ENCODE results near the gene RASA3. TPM values are rescaled to one million over a fixed set of nuclear protein-coding genes. Genes with fewer than 3 reads are reported as not detected.

RASA3 gene
- total RNA-seq, 1 experiment from 2014 or later: 22.3 TPM

DNA sequence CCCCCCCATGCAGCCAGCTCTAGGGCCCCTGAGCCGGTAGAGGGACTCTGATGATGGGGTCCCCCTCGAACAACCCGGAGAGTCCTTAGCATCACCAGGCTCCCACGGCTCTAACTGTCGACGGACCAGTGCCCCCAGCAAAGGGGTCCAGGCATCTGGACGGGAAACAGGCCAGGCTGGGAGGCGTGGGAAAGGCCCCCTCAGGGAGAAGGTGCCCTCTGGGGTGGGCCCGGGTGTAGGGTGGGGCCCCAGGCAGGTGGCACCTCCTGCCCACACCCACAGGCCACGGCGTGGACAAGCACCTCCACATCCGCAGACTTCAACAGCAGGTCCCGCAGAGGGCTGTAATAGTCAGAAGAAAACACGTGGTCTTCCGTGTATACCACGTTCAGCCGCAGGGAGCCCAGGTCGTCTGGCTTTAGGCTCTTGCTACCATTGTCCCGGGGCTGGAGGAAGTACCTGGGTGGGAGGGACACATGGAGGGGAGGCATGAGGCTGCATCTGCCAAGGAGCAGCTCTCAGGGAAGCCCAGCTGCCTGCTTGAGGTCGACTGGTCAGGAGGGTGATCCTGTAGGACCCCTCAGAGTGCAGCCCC, 113.9 kb downstream of the RASA3 start:
- CTCF ChIA-PET: no interaction called here
- Mint-ChIP-seq H3K27ac (no peak overlapping the region), H3K4me1 (no peaks in the 10 kb centered on the region), H3K36me3 (peaks cover 2% of the 10 kb centered on the region; the same call in 1 of the 2 replicates), H3K9me3 (no peaks in the 10 kb centered on the region), H3K27me3 (ENCODE audit: low read depth) (no peaks in the 10 kb centered on the region), H3K4me3 (no peak overlapping the region)
- ATAC-seq (no peak), DNase-seq (ENCODE audit: low spot score) (no peak)
- POLR2A ChIA-PET: no interaction called here
- no peak for TF ChIP-seq ZNF317 (CRISPR knock-in tag; IDR thresholded peaks at IDR 0.05; ENCODE audit: borderline replicate concordance, low read depth)

DNA sequence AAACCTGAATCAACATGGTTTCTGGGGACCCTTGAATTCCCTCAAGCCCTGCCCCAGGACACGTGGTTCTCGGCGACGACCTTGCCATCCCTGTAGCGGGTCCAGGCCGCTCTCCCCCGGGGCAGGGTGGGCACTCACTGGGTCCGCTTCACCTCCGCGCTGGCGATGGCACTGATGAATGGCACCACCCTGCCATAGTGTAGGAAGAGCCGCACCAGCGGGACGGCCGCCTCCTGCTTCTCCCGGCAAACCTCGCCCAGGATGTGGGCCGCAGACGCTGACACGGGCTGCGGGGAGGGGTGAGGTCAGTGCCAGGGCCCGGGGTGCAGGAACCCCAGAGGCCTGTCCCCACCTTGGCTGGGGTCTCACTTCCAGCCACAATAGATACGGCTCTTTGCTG, 114.5 kb downstream of the RASA3 start:
- H3K36me3 Mint-ChIP-seq: peaks cover 2% of the 10 kb centered on the region; the same call in 1 of the 2 replicates
- no peak for ATAC-seq
- no peaks in the 10 kb centered on the region for H3K27me3 Mint-ChIP-seq (ENCODE audit: low read depth)
- no peaks in the 10 kb centered on the region for H3K4me1 Mint-ChIP-seq
- ChIA-PET CTCF (interaction anchor here (1.7 to 2.2 kb wide), 2 partner anchors 8 to 92 kb away, joined by 8 to 10 read pairs; no protein-coding TSS in a partner anchor), POLR2A (no interaction called here)
- H3K27ac Mint-ChIP-seq: no peak overlapping the region
- no peak overlapping the region for H3K4me3 Mint-ChIP-seq
- TF ChIP-seq, protein P1, sequence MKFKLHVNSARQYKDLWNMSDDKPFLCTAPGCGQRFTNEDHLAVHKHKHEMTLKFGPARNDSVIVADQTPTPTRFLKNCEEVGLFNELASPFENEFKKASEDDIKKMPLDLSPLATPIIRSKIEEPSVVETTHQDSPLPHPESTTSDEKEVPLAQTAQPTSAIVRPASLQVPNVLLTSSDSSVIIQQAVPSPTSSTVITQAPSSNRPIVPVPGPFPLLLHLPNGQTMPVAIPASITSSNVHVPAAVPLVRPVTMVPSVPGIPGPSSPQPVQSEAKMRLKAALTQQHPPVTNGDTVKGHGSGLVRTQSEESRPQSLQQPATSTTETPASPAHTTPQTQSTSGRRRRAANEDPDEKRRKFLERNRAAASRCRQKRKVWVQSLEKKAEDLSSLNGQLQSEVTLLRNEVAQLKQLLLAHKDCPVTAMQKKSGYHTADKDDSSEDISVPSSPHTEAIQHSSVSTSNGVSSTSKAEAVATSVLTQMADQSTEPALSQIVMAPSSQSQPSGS (CRISPR knock-in tag; IDR thresholded peaks at IDR 0.05; ENCODE audit: borderline replicate concordance, low read depth): no peak
- TF ChIP-seq, protein P2, sequence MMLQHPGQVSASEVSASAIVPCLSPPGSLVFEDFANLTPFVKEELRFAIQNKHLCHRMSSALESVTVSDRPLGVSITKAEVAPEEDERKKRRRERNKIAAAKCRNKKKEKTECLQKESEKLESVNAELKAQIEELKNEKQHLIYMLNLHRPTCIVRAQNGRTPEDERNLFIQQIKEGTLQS (CRISPR knock-in tag; conservative IDR thresholded peaks at IDR 0.05): no peak
- TF ChIP-seq SMAD4 (CRISPR knock-in tag; IDR thresholded peaks at IDR 0.05) (no peak), RELA (CRISPR knock-in tag; IDR thresholded peaks at IDR 0.05; ENCODE audit: borderline replicate concordance) (no peak), NR2C2 (CRISPR knock-in tag; IDR thresholded peaks at IDR 0.05) (no peak), OVOL2 (CRISPR knock-in tag; IDR thresholded peaks at IDR 0.05; ENCODE audit: borderline replicate concordance) (no peak), TP53 (CRISPR knock-in tag; IDR thresholded peaks at IDR 0.05) (no peak), ZNF263 (CRISPR knock-in tag; IDR thresholded peaks at IDR 0.05; ENCODE audit: low read depth) (no peak), FOXK1 (CRISPR knock-in tag; IDR thresholded peaks at IDR 0.05) (no peak)
- TF ChIP-seq, protein P3, sequence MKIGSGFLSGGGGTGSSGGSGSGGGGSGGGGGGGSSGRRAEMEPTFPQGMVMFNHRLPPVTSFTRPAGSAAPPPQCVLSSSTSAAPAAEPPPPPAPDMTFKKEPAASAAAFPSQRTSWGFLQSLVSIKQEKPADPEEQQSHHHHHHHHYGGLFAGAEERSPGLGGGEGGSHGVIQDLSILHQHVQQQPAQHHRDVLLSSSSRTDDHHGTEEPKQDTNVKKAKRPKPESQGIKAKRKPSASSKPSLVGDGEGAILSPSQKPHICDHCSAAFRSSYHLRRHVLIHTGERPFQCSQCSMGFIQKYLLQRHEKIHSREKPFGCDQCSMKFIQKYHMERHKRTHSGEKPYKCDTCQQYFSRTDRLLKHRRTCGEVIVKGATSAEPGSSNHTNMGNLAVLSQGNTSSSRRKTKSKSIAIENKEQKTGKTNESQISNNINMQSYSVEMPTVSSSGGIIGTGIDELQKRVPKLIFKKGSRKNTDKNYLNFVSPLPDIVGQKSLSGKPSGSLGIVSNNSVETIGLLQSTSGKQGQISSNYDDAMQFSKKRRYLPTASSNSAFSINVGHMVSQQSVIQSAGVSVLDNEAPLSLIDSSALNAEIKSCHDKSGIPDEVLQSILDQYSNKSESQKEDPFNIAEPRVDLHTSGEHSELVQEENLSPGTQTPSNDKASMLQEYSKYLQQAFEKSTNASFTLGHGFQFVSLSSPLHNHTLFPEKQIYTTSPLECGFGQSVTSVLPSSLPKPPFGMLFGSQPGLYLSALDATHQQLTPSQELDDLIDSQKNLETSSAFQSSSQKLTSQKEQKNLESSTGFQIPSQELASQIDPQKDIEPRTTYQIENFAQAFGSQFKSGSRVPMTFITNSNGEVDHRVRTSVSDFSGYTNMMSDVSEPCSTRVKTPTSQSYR (CRISPR knock-in tag; IDR thresholded peaks at IDR 0.05): no peak
- TF ChIP-seq, protein P4, sequence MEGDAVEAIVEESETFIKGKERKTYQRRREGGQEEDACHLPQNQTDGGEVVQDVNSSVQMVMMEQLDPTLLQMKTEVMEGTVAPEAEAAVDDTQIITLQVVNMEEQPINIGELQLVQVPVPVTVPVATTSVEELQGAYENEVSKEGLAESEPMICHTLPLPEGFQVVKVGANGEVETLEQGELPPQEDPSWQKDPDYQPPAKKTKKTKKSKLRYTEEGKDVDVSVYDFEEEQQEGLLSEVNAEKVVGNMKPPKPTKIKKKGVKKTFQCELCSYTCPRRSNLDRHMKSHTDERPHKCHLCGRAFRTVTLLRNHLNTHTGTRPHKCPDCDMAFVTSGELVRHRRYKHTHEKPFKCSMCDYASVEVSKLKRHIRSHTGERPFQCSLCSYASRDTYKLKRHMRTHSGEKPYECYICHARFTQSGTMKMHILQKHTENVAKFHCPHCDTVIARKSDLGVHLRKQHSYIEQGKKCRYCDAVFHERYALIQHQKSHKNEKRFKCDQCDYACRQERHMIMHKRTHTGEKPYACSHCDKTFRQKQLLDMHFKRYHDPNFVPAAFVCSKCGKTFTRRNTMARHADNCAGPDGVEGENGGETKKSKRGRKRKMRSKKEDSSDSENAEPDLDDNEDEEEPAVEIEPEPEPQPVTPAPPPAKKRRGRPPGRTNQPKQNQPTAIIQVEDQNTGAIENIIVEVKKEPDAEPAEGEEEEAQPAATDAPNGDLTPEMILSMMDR (IDR thresholded peaks at IDR 0.05): no peak
- TF ChIP-seq, protein P5, sequence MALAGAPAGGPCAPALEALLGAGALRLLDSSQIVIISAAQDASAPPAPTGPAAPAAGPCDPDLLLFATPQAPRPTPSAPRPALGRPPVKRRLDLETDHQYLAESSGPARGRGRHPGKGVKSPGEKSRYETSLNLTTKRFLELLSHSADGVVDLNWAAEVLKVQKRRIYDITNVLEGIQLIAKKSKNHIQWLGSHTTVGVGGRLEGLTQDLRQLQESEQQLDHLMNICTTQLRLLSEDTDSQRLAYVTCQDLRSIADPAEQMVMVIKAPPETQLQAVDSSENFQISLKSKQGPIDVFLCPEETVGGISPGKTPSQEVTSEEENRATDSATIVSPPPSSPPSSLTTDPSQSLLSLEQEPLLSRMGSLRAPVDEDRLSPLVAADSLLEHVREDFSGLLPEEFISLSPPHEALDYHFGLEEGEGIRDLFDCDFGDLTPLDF (CRISPR knock-in tag; IDR thresholded peaks at IDR 0.05): no peak
- no peak for DNase-seq (ENCODE audit: low spot score)
- H3K9me3 Mint-ChIP-seq: no peaks in the 10 kb centered on the region

DNA sequence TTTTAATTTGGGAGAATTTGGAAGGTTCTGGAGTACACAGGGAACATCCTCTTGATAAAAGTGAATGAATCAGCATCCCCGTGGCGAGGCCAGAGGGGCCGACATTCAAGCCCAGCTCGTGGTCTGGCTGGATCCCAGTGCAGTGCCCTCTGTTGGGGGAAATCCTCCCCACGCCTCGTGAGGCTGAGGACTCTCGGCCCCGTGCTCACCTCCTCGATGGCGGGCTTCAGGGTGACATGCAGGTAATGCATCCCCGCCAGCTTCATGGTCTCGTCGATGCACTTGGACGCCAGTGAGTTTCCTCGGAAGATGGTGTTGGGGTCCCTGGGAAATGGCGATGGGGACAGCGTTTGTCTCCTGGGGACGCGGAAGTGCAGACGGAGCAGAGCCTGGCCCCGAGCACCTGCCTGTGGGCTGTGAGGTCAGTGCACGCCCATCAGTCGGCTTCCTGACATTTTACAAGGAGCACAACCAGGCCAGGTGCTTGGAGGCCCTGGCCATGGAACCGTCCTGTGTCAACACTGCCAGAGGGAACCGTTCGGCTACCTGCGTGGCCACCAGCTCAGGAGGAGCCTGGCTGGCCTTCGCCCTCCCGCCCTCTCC, 115.3 kb downstream of the RASA3 start:
- Mint-ChIP-seq H3K4me3 (no peak overlapping the region), H3K36me3 (peaks cover 2% of the 10 kb centered on the region; the same call in 1 of the 2 replicates), H3K9me3 (no peaks in the 10 kb centered on the region), H3K27ac (peak overlapping the region; percentile 51; the same call in 1 of the 2 replicates), H3K4me1 (no peaks in the 10 kb centered on the region), H3K27me3 (ENCODE audit: low read depth) (no peaks in the 10 kb centered on the region)
- peak; percentile 55 for DNase-seq (ENCODE audit: low spot score)
- ChIA-PET CTCF (interaction anchor here (0.6 to 2.2 kb wide), 15 partner anchors 8 to 497 kb away, joined by 3 to 10 read pairs (median 3); no protein-coding TSS in a partner anchor), POLR2A (no interaction called here)
- TF ChIP-seq CREM (CRISPR knock-in tag; IDR thresholded peaks at IDR 0.05) (no peak), EMX1 (CRISPR knock-in tag; IDR thresholded peaks at IDR 0.05) (no peak), MXD4 (CRISPR knock-in tag; IDR thresholded peaks at IDR 0.05; ENCODE audit: borderline replicate concordance) (no peak), NFATC4 (CRISPR knock-in tag; IDR thresholded peaks at IDR 0.05) (no peak), ZNF232 (CRISPR knock-in tag; IDR thresholded peaks at IDR 0.05) (no peak), ZNF396 (CRISPR knock-in tag; IDR thresholded peaks at IDR 0.05; ENCODE audit: borderline replicate concordance) (no peak), GABPB1 (CRISPR knock-in tag; IDR thresholded peaks at IDR 0.05) (no peak)
- TF ChIP-seq, protein P6, sequence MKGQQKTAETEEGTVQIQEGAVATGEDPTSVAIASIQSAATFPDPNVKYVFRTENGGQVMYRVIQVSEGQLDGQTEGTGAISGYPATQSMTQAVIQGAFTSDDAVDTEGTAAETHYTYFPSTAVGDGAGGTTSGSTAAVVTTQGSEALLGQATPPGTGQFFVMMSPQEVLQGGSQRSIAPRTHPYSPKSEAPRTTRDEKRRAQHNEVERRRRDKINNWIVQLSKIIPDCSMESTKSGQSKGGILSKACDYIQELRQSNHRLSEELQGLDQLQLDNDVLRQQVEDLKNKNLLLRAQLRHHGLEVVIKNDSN (CRISPR knock-in tag; IDR thresholded peaks at IDR 0.05): no peak
- TF ChIP-seq, protein P7, sequence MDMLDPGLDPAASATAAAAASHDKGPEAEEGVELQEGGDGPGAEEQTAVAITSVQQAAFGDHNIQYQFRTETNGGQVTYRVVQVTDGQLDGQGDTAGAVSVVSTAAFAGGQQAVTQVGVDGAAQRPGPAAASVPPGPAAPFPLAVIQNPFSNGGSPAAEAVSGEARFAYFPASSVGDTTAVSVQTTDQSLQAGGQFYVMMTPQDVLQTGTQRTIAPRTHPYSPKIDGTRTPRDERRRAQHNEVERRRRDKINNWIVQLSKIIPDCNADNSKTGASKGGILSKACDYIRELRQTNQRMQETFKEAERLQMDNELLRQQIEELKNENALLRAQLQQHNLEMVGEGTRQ (CRISPR knock-in tag; IDR thresholded peaks at IDR 0.05): no peak
- ATAC-seq: peak; percentile 57
